ENCODE measurements around the gene USP17L24.
"Not testable (repeated sequence)": the region's sequence is repeated elsewhere in the genome, so short reads cannot be mapped to it uniquely, and the experiment has no call there.

DNA sequence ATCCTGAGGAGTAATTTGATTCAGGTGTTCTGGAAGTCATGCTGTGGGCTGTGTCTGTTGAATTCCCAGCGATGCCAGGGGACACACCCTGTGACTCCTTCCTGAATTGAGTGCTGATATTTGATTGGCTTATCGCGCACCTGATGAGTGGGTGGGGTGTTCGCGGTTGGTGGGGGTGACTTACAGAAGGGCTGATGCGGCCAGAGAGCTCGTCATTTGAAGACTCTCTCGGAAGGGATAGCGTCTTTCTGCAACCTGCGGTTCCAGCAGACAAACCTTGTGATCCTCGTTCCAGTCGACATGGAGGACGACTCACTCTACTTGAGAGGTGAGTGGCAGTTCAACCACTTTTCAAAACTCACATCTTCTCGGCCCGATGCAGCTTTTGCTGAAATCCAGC lies 28.4 kb downstream of the USP17L24 start, which contains the start of gene USP17L29:
- TF ChIP-seq, protein P1, sequence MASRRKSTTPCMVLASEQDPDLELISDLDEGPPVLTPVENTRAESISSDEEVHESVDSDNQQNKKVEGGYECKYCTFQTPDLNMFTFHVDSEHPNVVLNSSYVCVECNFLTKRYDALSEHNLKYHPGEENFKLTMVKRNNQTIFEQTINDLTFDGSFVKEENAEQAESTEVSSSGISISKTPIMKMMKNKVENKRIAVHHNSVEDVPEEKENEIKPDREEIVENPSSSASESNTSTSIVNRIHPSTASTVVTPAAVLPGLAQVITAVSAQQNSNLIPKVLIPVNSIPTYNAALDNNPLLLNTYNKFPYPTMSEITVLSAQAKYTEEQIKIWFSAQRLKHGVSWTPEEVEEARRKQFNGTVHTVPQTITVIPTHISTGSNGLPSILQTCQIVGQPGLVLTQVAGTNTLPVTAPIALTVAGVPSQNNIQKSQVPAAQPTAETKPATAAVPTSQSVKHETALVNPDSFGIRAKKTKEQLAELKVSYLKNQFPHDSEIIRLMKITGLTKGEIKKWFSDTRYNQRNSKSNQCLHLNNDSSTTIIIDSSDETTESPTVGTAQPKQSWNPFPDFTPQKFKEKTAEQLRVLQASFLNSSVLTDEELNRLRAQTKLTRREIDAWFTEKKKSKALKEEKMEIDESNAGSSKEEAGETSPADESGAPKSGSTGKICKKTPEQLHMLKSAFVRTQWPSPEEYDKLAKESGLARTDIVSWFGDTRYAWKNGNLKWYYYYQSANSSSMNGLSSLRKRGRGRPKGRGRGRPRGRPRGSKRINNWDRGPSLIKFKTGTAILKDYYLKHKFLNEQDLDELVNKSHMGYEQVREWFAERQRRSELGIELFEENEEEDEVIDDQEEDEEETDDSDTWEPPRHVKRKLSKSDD (conservative IDR thresholded peaks at IDR 0.05; ENCODE audit: low read length): not testable (repeated sequence)
- TF ChIP-seq, protein P2, sequence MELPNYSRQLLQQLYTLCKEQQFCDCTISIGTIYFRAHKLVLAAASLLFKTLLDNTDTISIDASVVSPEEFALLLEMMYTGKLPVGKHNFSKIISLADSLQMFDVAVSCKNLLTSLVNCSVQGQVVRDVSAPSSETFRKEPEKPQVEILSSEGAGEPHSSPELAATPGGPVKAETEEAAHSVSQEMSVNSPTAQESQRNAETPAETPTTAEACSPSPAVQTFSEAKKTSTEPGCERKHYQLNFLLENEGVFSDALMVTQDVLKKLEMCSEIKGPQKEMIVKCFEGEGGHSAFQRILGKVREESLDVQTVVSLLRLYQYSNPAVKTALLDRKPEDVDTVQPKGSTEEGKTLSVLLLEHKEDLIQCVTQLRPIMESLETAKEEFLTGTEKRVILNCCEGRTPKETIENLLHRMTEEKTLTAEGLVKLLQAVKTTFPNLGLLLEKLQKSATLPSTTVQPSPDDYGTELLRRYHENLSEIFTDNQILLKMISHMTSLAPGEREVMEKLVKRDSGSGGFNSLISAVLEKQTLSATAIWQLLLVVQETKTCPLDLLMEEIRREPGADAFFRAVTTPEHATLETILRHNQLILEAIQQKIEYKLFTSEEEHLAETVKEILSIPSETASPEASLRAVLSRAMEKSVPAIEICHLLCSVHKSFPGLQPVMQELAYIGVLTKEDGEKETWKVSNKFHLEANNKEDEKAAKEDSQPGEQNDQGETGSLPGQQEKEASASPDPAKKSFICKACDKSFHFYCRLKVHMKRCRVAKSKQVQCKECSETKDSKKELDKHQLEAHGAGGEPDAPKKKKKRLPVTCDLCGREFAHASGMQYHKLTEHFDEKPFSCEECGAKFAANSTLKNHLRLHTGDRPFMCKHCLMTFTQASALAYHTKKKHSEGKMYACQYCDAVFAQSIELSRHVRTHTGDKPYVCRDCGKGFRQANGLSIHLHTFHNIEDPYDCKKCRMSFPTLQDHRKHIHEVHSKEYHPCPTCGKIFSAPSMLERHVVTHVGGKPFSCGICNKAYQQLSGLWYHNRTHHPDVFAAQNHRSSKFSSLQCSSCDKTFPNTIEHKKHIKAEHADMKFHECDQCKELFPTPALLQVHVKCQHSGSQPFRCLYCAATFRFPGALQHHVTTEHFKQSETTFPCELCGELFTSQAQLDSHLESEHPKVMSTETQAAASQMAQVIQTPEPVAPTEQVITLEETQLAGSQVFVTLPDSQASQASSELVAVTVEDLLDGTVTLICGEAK (IDR thresholded peaks at IDR 0.05): not testable (repeated sequence)
- TF ChIP-seq, protein P2 (CRISPR knock-in tag; IDR thresholded peaks at IDR 0.05): not testable (repeated sequence)
- TF ChIP-seq ZNF239 (CRISPR knock-in tag; IDR thresholded peaks at IDR 0.05); E2F1 (CRISPR knock-in tag; IDR thresholded peaks at IDR 0.05); HNRNPH1 (optimal IDR thresholded peaks at IDR 0.05; ENCODE audit: low read depth, low read length); MAFG (tag; conservative IDR thresholded peaks at IDR 0.05); ZNF644 (tag; IDR thresholded peaks at IDR 0.05; ENCODE audit: low read depth); ZNF507 (tag; conservative IDR thresholded peaks at IDR 0.05); MYC (IDR thresholded peaks at IDR 0.05; ENCODE audit: low read depth, low read length); MYC (CRISPR knock-in tag; IDR thresholded peaks at IDR 0.05; ENCODE audit: borderline replicate concordance, low read depth); CTCF (IDR thresholded peaks at IDR 0.05 in 2 of 3, conservative IDR thresholded peaks at IDR 0.05 in 1 of 3; ENCODE audit: insufficient read depth in 2 of 3, low read depth in 1 of 3, low read length in 3 of 3): not testable (repeated sequence)
- TF ChIP-seq, protein P3, sequence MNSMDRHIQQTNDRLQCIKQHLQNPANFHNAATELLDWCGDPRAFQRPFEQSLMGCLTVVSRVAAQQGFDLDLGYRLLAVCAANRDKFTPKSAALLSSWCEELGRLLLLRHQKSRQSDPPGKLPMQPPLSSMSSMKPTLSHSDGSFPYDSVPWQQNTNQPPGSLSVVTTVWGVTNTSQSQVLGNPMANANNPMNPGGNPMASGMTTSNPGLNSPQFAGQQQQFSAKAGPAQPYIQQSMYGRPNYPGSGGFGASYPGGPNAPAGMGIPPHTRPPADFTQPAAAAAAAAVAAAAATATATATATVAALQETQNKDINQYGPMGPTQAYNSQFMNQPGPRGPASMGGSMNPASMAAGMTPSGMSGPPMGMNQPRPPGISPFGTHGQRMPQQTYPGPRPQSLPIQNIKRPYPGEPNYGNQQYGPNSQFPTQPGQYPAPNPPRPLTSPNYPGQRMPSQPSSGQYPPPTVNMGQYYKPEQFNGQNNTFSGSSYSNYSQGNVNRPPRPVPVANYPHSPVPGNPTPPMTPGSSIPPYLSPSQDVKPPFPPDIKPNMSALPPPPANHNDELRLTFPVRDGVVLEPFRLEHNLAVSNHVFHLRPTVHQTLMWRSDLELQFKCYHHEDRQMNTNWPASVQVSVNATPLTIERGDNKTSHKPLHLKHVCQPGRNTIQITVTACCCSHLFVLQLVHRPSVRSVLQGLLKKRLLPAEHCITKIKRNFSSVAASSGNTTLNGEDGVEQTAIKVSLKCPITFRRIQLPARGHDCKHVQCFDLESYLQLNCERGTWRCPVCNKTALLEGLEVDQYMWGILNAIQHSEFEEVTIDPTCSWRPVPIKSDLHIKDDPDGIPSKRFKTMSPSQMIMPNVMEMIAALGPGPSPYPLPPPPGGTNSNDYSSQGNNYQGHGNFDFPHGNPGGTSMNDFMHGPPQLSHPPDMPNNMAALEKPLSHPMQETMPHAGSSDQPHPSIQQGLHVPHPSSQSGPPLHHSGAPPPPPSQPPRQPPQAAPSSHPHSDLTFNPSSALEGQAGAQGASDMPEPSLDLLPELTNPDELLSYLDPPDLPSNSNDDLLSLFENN (IDR thresholded peaks at IDR 0.05; ENCODE audit: low read depth in 2 of 2, low read length in 2 of 2): not testable (repeated sequence)
